GM12872 (cell line): ENCODE measurements around the gene KIF26A.

Experiments used
- TF ChIP-seq, protein P1 (sequence below): IDR thresholded peaks from 3 replicates; pipeline ENCODE4 v1.5.1; 2011; ENCODE audit warnings: low read depth, mild to moderate bottlenecking, low read length, moderate library complexity; ENCODE audit not compliant: insufficient read depth

The KIF26A gene

DNA sequence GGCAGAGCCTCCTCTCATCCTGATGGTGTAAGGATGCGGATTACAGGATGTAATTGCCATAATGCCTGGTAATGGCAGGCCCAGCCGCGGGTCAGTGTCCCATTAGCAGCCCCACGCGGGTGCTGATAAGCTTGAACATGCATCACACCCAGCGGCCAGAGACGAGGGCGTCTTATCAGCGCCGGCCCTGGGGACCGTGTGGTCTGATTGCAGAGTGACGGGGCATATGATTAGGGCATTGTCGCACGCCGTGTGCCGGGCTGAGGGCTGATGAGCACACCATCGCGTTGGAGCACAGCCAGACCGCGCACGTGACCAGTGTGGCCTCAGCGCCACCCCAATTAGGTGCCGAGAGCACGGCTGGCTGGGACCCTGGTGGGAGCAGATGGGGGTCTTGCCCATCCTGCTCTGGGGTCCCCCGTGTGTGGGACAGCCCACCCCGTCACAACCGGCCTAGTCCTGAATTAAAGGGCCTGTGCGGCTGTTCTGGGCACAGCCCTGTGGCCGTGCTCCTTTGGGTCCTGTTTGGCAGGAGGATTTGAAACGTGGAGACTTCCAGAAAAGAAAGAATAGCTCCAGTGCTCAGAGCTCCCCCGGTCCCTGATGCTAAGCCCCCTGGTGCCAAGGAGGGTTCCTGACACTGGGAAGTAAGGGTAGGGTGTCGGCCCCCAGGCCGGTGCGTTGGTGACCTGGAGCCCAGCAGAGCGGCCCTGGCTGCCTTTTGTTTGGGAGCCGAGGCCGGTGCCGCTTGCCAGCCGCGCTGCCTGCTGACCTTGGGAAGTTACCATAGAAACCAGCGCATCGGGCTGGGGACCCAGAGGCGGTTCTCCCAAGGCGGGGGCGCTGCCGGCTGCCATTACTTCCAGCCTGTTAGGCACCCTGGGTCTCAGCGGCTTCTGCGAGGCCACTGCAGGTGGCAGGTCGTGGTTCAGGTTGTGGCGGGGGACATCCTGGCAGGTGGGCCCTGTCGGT, 20.7 kb downstream of the KIF26A start:
- TF ChIP-seq, protein P1, sequence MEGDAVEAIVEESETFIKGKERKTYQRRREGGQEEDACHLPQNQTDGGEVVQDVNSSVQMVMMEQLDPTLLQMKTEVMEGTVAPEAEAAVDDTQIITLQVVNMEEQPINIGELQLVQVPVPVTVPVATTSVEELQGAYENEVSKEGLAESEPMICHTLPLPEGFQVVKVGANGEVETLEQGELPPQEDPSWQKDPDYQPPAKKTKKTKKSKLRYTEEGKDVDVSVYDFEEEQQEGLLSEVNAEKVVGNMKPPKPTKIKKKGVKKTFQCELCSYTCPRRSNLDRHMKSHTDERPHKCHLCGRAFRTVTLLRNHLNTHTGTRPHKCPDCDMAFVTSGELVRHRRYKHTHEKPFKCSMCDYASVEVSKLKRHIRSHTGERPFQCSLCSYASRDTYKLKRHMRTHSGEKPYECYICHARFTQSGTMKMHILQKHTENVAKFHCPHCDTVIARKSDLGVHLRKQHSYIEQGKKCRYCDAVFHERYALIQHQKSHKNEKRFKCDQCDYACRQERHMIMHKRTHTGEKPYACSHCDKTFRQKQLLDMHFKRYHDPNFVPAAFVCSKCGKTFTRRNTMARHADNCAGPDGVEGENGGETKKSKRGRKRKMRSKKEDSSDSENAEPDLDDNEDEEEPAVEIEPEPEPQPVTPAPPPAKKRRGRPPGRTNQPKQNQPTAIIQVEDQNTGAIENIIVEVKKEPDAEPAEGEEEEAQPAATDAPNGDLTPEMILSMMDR: no peak

DNA sequence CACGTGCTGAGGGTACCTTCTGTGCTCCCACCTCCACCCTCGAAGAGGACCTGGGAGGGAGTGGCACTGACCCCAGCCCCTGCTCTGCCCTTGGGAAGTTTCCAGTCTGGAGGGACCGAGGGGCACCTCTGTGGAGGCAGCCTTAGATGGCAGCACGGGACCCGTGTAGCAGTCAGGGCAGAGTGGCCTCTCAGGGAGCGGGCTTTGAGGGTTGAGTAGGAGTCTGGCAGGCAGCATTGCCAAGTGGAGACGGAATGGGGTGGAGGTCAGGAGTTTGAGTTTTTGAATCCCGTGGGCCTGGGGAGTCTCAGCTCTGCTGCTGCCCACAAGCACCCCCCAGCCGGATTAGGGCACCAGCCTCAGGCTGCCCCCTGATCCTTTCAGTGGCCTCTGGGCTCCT, 21.6 kb downstream of the KIF26A start:
- TF ChIP-seq, protein P1: no peak

DNA sequence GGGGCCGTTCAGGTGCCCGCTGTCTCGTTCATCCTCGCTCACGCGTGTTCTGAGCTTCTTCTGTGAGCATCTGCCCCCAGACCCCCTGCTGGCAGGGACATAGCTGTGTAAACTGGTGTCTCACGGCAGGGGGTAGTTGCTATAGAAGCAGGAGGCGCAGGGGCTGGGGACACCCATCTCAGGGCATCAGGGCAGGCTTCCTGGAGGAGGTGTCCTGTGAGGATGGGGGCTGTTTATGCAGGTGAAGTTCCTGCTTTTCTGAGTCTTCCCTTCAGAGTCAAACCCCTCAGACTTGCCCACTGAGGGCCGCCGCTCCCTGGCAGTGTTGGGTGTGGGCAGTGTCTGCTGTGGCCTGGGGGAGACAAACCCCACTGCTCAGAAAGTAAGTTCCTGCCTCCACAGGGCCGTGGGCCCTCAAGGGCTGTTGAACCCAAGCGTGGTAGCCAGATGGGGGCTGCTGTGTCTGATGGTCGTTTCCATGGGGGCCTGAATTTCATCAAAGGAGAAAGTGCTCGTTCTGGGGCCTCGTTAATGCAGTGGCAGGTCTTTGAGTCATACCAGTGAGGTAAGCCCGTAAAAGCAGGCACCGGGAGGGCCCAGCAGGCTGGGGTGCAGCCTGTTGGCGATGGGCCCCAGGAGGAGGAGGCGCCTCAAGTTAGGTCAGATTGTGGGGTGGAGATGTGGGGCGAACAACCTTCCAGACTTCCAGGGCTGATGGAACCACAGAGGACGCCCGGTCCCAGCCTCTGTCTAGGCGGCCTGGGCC, 23.4 kb downstream of the KIF26A start:
- TF ChIP-seq, protein P1: no peak

DNA sequence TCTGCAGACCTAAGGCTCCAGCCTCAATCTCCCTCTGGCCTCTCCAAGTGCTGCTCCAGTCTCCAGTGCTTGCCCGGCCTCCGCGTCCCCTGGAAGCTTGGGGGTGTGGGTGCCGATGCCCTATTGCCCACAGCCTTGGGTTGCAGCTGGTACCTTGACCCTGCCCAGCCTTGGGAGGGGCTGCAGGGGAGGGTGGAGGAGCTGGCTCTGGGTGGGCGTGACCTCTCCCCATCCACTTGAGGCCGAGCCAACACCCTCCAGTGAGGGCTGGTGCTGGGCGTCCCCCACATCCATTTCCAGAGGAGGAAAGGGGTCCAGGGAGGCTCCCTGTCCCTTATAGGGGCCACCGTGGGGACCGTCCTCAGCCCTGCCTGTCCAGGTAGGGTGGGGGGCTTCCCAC, 24.1 kb downstream of the KIF26A start:
- TF ChIP-seq, protein P1: no peak

DNA sequence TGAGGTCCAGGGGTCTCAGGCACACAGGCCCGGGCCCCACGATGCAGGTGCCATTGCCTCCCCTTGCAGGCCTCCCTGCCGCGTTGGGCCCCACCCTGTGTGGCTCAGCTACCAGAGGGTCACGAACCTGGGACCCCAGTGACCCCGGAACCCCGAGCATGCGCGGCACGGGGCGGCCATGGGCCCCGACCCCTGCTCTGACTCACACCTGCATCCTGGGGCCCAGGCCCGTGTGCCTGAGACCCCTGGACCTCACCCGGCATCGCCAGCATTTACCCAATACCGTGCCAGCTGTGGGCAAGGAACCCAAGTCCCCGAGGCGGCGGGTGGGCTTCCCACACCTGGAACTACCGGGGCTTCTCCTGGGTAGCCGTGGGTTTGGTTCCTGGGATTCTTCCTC, 25.2 kb downstream of the KIF26A start:
- TF ChIP-seq, protein P1: no peak

DNA sequence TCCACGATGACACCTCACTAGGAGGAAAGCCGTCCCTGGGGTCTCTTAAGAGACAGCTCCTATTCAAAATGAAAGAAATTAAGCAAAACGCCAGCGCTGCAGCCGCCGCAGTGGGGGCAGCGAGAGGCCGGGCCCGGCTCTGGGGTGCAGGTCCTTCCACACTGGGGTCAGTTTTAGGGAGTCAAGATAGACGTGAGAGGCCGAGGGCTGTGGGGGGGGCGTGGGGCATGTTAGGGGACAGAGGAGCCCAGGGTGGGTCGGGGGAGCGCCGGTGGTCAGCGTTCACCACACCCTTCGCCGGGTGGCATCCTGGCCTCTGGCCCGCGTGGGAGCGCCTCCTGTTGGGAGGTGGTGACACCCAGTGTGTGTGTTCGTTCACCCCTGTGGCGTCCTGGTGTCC, 25.7 kb downstream of the KIF26A start:
- TF ChIP-seq, protein P1: no peak

DNA sequence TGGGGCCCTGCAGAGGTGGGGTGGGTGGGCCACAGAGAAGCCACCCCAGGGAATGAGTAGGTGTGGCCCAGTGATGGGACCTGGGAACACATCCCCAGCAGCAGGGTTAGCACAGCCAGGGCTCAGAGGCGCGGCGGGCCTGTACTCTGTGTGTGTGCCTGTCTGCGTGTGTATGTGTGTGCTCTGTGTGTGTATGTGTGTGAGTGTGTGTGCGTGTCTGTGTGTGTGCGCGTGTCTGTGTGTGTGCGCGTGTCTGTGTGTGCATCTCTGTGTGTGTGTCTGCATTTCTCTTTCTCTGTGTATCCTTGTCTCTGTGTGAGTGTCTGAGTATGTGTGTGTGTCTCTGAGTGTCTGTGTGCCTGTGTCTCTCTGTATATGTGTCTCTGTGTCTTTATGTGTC, 26.1 kb downstream of the KIF26A start:
- TF ChIP-seq, protein P1: no peak
